ENCODE measurements around the gene TPGS1. TPM values are rescaled to one million over a fixed set of nuclear protein-coding genes. Genes with fewer than 3 reads are reported as not detected.

TPGS1 gene
- total RNA-seq, 2 donors from 2014 or later, result 13.3 to 14.4 TPM

- H3K36me3 ChIP-seq, result no peaks in the 10 kb centered on the region
- H3K4me3 ChIP-seq, result no peak overlapping the region
- H3K27me3 ChIP-seq, result peaks cover 28% of the 10 kb centered on the region
- H3K9ac ChIP-seq (ENCODE audit: low read depth in 2 of 2, low read length in 2 of 2), result no peak overlapping the region
- no peak for DNase-seq
- H3K9me3 ChIP-seq, result no peaks in the 10 kb centered on the region
- no peak overlapping the region for H3K27ac ChIP-seq
- TF ChIP-seq CTCF (IDR thresholded peaks at IDR 0.05), result no peak
- H3K4me1 ChIP-seq, result no peaks in the 10 kb centered on the region
- intact Hi-C loops (cut with DNase I), result no loop called here
Observed at GRCh38 chr19:498977-499623, 8.2 kb upstream of the TPGS1 start.

GRCh38 chr19:501646-502045 lies 5.7 kb upstream of the TPGS1 start:
- Histone ChIP-seq H3K9ac (ENCODE audit: low read depth in 2 of 2, low read length in 2 of 2) (no peak overlapping the region), H3K36me3 (no peaks in the 10 kb centered on the region), H3K4me1 (no peaks in the 10 kb centered on the region), H3K27ac (no peak overlapping the region), H3K4me3 (no peak overlapping the region), H3K9me3 (no peaks in the 10 kb centered on the region), H3K27me3 (peaks cover 18% of the 10 kb centered on the region)
- intact Hi-C loops (cut with DNase I), result no loop called here
- no peak for DNase-seq
- TF ChIP-seq CTCF (IDR thresholded peaks at IDR 0.05), result no peak

GRCh38 chr19:504616-505015 lies 2.7 kb upstream of the TPGS1 start:
- peaks cover 9% of the 10 kb centered on the region for H3K4me1 ChIP-seq
- no peak for TF ChIP-seq CTCF (IDR thresholded peaks at IDR 0.05)

GRCh38 chr19:506404-507285 lies 652 bp upstream of the TPGS1 start:
- H3K9ac ChIP-seq (ENCODE audit: low read depth in 2 of 2, low read length in 2 of 2), result peak overlapping the region; percentile 74
- intact Hi-C loops (cut with DNase I), result no loop called here
- H3K4me3 ChIP-seq, result peak overlapping the region; percentile 100
- TF ChIP-seq CTCF (IDR thresholded peaks at IDR 0.05), result peak; percentile 84
- peaks cover 17% of the 10 kb centered on the region for H3K4me1 ChIP-seq
- peak overlapping the region; percentile 93 for H3K27ac ChIP-seq
- H3K27me3 ChIP-seq, result no peaks in the 10 kb centered on the region
- DNase-seq, result peak; percentile 98
- H3K36me3 ChIP-seq, result no peaks in the 10 kb centered on the region
- H3K9me3 ChIP-seq, result no peaks in the 10 kb centered on the region

More at GRCh38 chr19:504616-505015, 2.7 kb upstream of the TPGS1 start:
- no peak overlapping the region for H3K27ac ChIP-seq
- DNase-seq, result no peak
- intact Hi-C loops (cut with DNase I), result no loop called here
- H3K9ac ChIP-seq (ENCODE audit: low read depth in 2 of 2, low read length in 2 of 2), result no peak overlapping the region
- H3K4me3 ChIP-seq, result no peak overlapping the region
- H3K9me3 ChIP-seq, result no peaks in the 10 kb centered on the region
- H3K27me3 ChIP-seq, result no peaks in the 10 kb centered on the region
- no peaks in the 10 kb centered on the region for H3K36me3 ChIP-seq

- Histone ChIP-seq H3K9me3 (no peaks in the 10 kb centered on the region), H3K4me1 (peaks cover 17% of the 10 kb centered on the region), H3K9ac (ENCODE audit: low read depth in 2 of 2, low read length in 2 of 2) (peak overlapping the region; percentile 74), H3K27ac (no peak overlapping the region), H3K36me3 (no peaks in the 10 kb centered on the region), H3K27me3 (no peaks in the 10 kb centered on the region), H3K4me3 (peak overlapping the region; percentile 100)
- TF ChIP-seq CTCF (IDR thresholded peaks at IDR 0.05), result no peak
- intact Hi-C loops (cut with DNase I), result no loop called here
- DNase-seq, result no peak
Observed at GRCh38 chr19:508204-509150, 1.2 kb downstream of the TPGS1 start.

Measured in colonic mucosa (tissue), 4 donors.